Prostate gland (tissue), 2 donors: ENCODE data around the gene AZIN2. TPM values are rescaled to one million over a fixed set of nuclear protein-coding genes. Genes with fewer than 3 reads are reported as not detected.

Experiments used
- DNase-seq: peaks from one replicate; pipeline ENCODE4 v3.0.0-alpha.2; 2019; ENCODE audit warnings: low spot score
- H3K27ac ChIP-seq, 2 donors: fragments of 200-600 bp; sonication (generic); 2 replicates each; pipeline ENCODE4 v1.5.1; 2017 to 2019
- H3K27me3 ChIP-seq: fragments of 200-600 bp; sonication (generic); replicated peaks from 2 replicates; pipeline ENCODE4 v1.5.1; 2019; ENCODE audit not compliant: insufficient read depth
- H3K36me3 ChIP-seq, 2 donors: fragments of 200-600 bp; sonication (generic); 1 replicate in 1 of 2; 2 replicates in 1 of 2; pipeline versions ENCODE4 v1.5.1 to v1.8.1; 2017 to 2019
- H3K4me1 ChIP-seq: fragments of 200-600 bp; sonication (generic); replicated peaks from 2 replicates; pipeline ENCODE4 v1.5.1; 2019
- H3K4me3 ChIP-seq, 2 donors: fragments of 200-600 bp; sonication (generic); 2 replicates each; pipeline ENCODE4 v1.5.1; 2017 to 2019
- H3K9me3 ChIP-seq: fragments of 200-600 bp; sonication (generic); 2 replicates; pipeline ENCODE4 v1.5.1; 2017
- CTCF ChIP-seq, 4 experiments: fragments of 200-600 bp in 2 of 4; fragments of 450-650 bp in 2 of 4; sonication (generic) in 2 of 4; IDR thresholded peaks; 1 replicate in 3 of 4; 2 replicates in 1 of 4; pipeline ENCODE4 v1.5.1; 2016 to 2019; ENCODE audit warnings: antibody characterized with exemption in 4 of 4, mild to moderate bottlenecking in 2 of 4, moderate library complexity in 2 of 4
- POLR2A ChIP-seq: fragments of 450-650 bp; IDR thresholded peaks from one replicate; pipeline ENCODE4 v1.6.1; 2016; ENCODE audit warnings: antibody characterized with exemption, mild to moderate bottlenecking
- POLR2AphosphoS5 ChIP-seq: sonication (generic); formaldehyde crosslinking; IDR thresholded peaks from one replicate; pipeline ENCODE4 v1.6.1; 2017; ENCODE audit warnings: antibody characterized with exemption
- WGBS: methylation state at CpG from one replicate; pipeline ENCODE4 v1.1.5; 2018; 5-methylcytosine and 5-hydroxymethylcytosine counted together
- intact Hi-C: fragments of 100-400 bp; cut with DNase I; formaldehyde crosslinking; loops from one replicate; pipeline ENCODE4 v1.14.2; 2022
- total RNA-seq, 2 donors: library from RNA; depleted of rRNA; stranded (reverse); fragments of >200 nt; gene quantifications; one replicate each; pipeline ENCODE4 v1.1.0, GENCODE V29; 2016

Gene AZIN2
- total RNA-seq, 2 donors from 2014 or later: 5.6 to 16.0 TPM

- no peak overlapping the region for H3K27ac ChIP-seq
- H3K36me3 ChIP-seq: no peaks in the 10 kb centered on the region
- TF ChIP-seq POLR2AphosphoS5 (no peak), CTCF (IDR thresholded peaks at IDR 0.05) (no peak), POLR2A (no peak)
- H3K27me3 ChIP-seq: no peaks in the 10 kb centered on the region
- H3K4me3 ChIP-seq: no peak overlapping the region
- H3K4me1 ChIP-seq: no peaks in the 10 kb centered on the region
- 64% methylated on average over 9 of the region's 9 CpGs for WGBS
- intact Hi-C loops: no loop called here
- DNase-seq: no peak
- H3K9me3 ChIP-seq: no peaks in the 10 kb centered on the region
These were observed 59.5 kb downstream of the AZIN2 start for GRCh38 chr1:33140153-33141149.

GRCh38 chr1:33141216-33141615, 60.3 kb downstream of the AZIN2 start:
- no peak overlapping the region for H3K4me3 ChIP-seq
- no peaks in the 10 kb centered on the region for H3K9me3 ChIP-seq
- H3K27ac ChIP-seq: no peak overlapping the region
- H3K27me3 ChIP-seq: no peaks in the 10 kb centered on the region
- H3K36me3 ChIP-seq: no peaks in the 10 kb centered on the region
- 89% methylated on average over 2 of the region's 2 CpGs for WGBS
- TF ChIP-seq POLR2AphosphoS5 (no peak), POLR2A (no peak), CTCF (IDR thresholded peaks at IDR 0.05) (no peak)
- intact Hi-C loops: no loop called here
- DNase-seq: no peak
- H3K4me1 ChIP-seq: no peaks in the 10 kb centered on the region

GRCh38 chr1:33141781-33142180, 60.8 kb downstream of the AZIN2 start:
- Histone ChIP-seq H3K27me3 (no peaks in the 10 kb centered on the region), H3K9me3 (no peaks in the 10 kb centered on the region), H3K27ac (no peak overlapping the region), H3K36me3 (no peaks in the 10 kb centered on the region), H3K4me1 (no peaks in the 10 kb centered on the region), H3K4me3 (no peak overlapping the region)
- no peak for DNase-seq
- no peak for TF ChIP-seq POLR2AphosphoS5
- no peak for TF ChIP-seq POLR2A
- TF ChIP-seq CTCF (IDR thresholded peaks at IDR 0.05): no peak
- WGBS: 58% methylated on average over 3 of the region's 3 CpGs
- intact Hi-C loops: no loop called here

- intact Hi-C loops: no loop called here
- 68% methylated on average over 7 of the region's 7 CpGs for WGBS
- H3K27ac ChIP-seq: no peak overlapping the region
These were observed 61.6 kb downstream of the AZIN2 start for GRCh38 chr1:33142483-33143064.

More at GRCh38 chr1:33142483-33143064, 61.6 kb downstream of the AZIN2 start:
- DNase-seq: no peak
- Histone ChIP-seq H3K9me3 (no peaks in the 10 kb centered on the region), H3K27me3 (no peaks in the 10 kb centered on the region), H3K4me3 (no peak overlapping the region), H3K36me3 (no peaks in the 10 kb centered on the region), H3K4me1 (no peaks in the 10 kb centered on the region)
- TF ChIP-seq CTCF (IDR thresholded peaks at IDR 0.05) (no peak), POLR2A (no peak), POLR2AphosphoS5 (no peak)
